ENCODE data around the gene YIPF1.

YIPF1 gene

DNA sequence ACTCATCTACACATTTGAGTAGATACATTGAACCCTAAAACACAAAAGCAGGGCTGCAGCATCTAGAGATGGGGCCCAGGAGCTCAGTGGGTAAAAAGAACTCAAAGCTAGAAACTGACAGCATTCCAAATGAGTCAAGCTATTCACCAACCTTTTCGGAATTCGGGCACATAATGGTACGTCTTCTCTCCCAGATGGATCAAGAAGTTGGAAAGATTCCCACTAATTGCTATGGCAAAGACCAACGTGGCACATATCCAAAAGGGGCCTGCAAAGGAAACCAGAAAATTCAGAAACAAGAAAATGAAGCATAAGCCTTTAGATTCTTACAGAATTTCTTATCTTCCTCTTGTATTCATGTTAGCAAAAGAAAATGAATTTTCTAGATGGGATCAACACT is 18.4 kb downstream of the YIPF1 start:
- Histone ChIP-seq H3K4me1 (ENCODE audit: control insufficient read depth in 1 of 2, insufficient read depth in 2 of 2, low read length in 2 of 2) (no peaks in the 10 kb centered on the region), H3K9me3 (ENCODE audit: control insufficient read depth in 1 of 2, low read length in 2 of 2) (no peaks in the 10 kb centered on the region), H3K27me3 (ENCODE audit: low read depth, low read length) (no peaks in the 10 kb centered on the region), H3K36me3 (ENCODE audit: control insufficient read depth in 1 of 2, insufficient read depth in 2 of 2, low read length in 2 of 2) (peaks cover 15 to 50% of the 10 kb centered on the region in 2 donors), H3K4me3 (ENCODE audit: low read depth in 1 of 2, low read length in 2 of 2) (no peak overlapping the region), H3K27ac (ENCODE audit: low read length) (no peak overlapping the region)

DNA sequence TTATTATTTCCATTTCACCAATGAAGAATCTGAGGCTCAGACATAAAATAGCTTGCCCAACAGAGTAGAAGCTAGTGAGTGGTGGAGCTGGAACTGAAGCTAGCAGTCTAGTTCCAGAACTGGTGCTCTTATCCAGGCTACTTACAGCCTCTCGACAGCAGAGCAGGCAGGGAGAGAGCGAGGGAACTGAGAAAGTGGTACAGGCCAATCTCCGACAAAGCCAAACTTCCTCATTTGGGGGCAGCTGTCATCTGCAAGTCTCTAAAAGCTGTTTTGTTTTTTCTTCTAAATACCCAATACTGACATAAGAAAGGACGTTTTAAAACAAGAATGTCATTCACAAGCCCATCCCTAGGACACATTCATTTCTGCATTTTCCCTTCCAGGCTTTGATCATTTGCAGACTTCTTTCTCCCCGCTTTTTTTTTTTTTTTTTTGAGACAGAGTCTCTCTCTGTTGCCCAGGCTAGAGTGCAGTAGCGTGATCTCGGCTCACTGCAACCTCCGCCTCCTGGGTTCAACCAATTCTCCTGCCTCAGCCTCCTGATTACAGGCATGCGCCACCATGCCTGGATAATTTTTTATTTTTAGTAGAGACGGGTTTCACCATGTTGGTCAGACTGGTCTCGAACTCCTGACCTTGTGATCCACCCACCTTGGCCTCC is 20.0 kb downstream of the YIPF1 start:
- Histone ChIP-seq H3K4me1 (ENCODE audit: control insufficient read depth in 1 of 2, insufficient read depth in 2 of 2, low read length in 2 of 2) (no peaks in the 10 kb centered on the region), H3K27me3 (ENCODE audit: low read depth, low read length) (no peaks in the 10 kb centered on the region), H3K9me3 (ENCODE audit: control insufficient read depth in 1 of 2, low read length in 2 of 2) (no peaks in the 10 kb centered on the region), H3K36me3 (ENCODE audit: control insufficient read depth in 1 of 2, insufficient read depth in 2 of 2, low read length in 2 of 2) (peaks cover 15 to 56% of the 10 kb centered on the region in 2 donors), H3K4me3 (ENCODE audit: low read depth in 1 of 2, low read length in 2 of 2) (no peak overlapping the region), H3K27ac (ENCODE audit: low read length) (no peak overlapping the region)

DNA sequence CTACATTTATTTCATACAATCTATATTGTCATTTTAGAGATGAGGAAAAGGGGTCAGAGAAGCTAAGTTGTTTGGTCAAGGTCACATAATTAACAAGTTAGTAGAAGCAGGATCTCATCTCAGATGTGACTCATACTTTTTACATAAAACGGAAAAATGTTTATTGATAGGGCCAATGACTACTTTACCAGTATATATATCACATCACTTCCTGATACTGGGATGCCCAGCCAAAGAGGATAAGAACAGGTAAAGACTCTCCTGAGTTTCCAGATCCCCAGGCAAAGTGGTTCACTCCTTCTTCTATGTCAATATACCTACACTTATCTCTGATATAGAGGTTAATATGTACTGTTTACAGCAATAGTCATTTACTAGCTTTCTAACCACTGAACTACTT is 21.0 kb downstream of the YIPF1 start:
- H3K4me3 ChIP-seq (ENCODE audit: low read depth in 1 of 2, low read length in 2 of 2), result no peak overlapping the region
- peaks cover 15 to 51% of the 10 kb centered on the region in 2 donors for H3K36me3 ChIP-seq (ENCODE audit: control insufficient read depth in 1 of 2, insufficient read depth in 2 of 2, low read length in 2 of 2)
- no peaks in the 10 kb centered on the region for H3K27me3 ChIP-seq (ENCODE audit: low read depth, low read length)
- no peaks in the 10 kb centered on the region for H3K9me3 ChIP-seq (ENCODE audit: control insufficient read depth in 1 of 2, low read length in 2 of 2)
- no peaks in the 10 kb centered on the region for H3K4me1 ChIP-seq (ENCODE audit: control insufficient read depth in 1 of 2, insufficient read depth in 2 of 2, low read length in 2 of 2)
- no peak overlapping the region for H3K27ac ChIP-seq (ENCODE audit: low read length)

DNA sequence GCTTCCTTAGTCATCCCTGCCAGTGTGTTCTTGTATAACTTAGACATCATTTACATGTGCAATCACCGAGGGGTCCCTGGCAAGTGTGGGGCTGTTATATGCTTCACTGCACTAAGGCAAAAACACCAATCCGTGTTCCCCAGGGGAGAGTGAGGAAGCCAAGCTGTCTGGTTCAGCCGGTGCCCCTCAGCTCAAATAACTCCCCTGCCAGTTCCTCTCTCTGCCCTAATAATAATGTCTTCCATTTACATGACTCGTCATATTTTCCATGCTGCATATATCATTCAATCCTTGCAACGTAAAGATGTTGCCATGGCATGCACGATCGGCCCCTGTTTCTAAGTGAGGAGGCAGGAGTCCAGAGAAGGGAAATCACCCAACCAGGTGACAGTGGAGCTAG is 27.1 kb downstream of the YIPF1 start:
- Histone ChIP-seq H3K36me3 (ENCODE audit: control insufficient read depth in 1 of 2, insufficient read depth in 2 of 2, low read length in 2 of 2) (peaks cover 28 to 49% of the 10 kb centered on the region in 2 donors), H3K4me1 (ENCODE audit: control insufficient read depth in 1 of 2, insufficient read depth in 2 of 2, low read length in 2 of 2) (no peaks in the 10 kb centered on the region), H3K4me3 (ENCODE audit: low read depth in 1 of 2, low read length in 2 of 2) (no peak overlapping the region), H3K27ac (ENCODE audit: low read length) (no peak overlapping the region), H3K9me3 (ENCODE audit: control insufficient read depth in 1 of 2, low read length in 2 of 2) (no peaks in the 10 kb centered on the region), H3K27me3 (ENCODE audit: low read depth, low read length) (no peaks in the 10 kb centered on the region)

DNA sequence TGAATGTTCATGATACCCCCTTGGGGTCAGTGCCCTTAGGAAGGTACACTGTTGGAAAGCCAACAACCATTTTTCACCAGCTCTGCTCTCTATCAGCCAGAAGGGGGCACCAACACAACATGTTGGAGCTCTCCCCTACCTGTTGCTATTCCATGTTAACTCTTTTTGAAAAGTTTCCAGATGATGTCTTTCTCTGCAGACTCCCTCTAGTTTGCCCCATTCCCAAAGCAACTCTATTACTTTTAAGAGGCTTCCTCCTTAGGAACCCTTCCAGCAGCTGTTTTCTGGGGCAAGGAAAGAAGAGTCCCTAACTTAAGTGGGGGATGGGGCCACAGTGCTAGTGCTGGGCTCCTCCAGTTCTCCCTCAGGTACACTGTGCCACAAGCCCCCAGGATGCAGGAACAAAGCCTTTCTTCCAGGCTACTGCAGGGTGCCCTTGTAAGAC is 28.6 kb downstream of the YIPF1 start:
- no peaks in the 10 kb centered on the region for H3K4me1 ChIP-seq (ENCODE audit: control insufficient read depth in 1 of 2, insufficient read depth in 2 of 2, low read length in 2 of 2)
- no peaks in the 10 kb centered on the region for H3K27me3 ChIP-seq (ENCODE audit: low read depth, low read length)
- H3K27ac ChIP-seq (ENCODE audit: low read length), result no peak overlapping the region
- H3K9me3 ChIP-seq (ENCODE audit: control insufficient read depth in 1 of 2, low read length in 2 of 2), result no peaks in the 10 kb centered on the region
- peaks cover 32 to 56% of the 10 kb centered on the region in 2 donors for H3K36me3 ChIP-seq (ENCODE audit: control insufficient read depth in 1 of 2, insufficient read depth in 2 of 2, low read length in 2 of 2)
- H3K4me3 ChIP-seq (ENCODE audit: low read depth in 1 of 2, low read length in 2 of 2), result no peak overlapping the region

DNA sequence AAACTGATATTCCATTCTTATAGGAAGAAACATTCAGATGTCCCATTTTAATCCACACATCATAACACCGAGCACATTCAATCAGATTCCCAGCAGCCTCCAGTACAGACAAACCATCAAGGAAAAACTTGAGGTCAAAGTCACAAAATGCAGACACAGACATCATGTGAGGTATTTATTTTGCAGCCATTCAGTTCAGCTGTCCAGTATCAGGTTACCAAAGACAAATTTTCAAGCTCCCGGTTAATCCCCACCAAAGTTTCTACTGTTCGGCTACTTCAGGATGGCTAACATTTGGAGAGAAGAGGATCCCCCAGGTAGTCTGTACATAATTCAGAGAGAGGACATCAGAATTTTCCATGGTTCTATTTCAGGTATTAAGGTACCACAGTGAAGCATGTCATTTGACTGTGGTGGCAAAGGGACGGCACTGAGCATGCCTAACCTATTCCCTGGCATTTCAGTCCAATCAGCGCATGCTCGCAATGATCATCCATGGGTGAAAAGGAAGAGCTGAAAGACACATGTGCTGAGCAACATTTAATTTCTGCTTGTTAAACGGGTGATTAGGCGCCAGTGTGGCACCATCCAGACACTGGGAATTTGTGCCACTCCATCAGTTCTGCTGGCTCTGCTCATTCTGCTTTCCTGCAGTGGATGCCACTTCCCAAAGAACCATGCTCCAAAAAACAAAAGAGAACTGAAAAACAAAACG is 37.9 kb downstream of the YIPF1 start:
- Histone ChIP-seq H3K36me3 (ENCODE audit: control insufficient read depth in 1 of 2, insufficient read depth in 2 of 2, low read length in 2 of 2) (peaks cover 39 to 42% of the 10 kb centered on the region in 2 donors), H3K27ac (ENCODE audit: low read length) (no peak overlapping the region), H3K9me3 (ENCODE audit: control insufficient read depth in 1 of 2, low read length in 2 of 2) (no peaks in the 10 kb centered on the region), H3K4me1 (ENCODE audit: control insufficient read depth in 1 of 2, insufficient read depth in 2 of 2, low read length in 2 of 2) (no peaks in the 10 kb centered on the region), H3K4me3 (ENCODE audit: low read depth in 1 of 2, low read length in 2 of 2) (no peak overlapping the region), H3K27me3 (ENCODE audit: low read depth, low read length) (no peaks in the 10 kb centered on the region)

DNA sequence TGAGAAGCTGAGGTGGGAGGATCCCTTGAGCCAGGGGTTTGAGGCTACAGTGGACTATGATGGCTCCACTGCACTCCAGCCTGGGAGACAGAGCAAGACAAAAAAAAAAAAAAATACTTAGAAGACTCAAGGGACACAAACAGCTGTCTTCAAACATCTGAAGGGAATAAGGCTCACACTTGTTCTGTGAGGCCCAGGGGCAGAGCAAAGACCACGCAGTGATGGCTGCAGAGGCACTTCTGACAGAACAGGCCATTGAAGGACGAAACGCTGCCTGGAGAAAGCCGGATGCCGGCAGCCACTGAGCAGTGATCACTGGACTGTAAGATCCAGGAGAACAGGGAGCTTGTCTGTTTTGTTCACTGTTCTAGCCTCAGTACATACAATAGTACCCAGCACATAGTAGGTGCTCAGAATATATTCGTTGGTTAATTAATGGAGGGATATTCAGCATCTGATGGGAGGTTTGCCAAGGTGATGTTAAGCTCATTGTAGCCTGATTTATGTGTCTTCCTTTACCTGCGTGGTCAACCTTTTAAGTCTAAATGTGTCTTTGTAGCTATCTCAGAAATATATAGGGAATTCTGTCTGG is 39.4 kb downstream of the YIPF1 start:
- Histone ChIP-seq H3K36me3 (ENCODE audit: control insufficient read depth in 1 of 2, insufficient read depth in 2 of 2, low read length in 2 of 2) (peaks cover 26 to 27% of the 10 kb centered on the region in 2 donors), H3K27ac (ENCODE audit: low read length) (no peak overlapping the region), H3K9me3 (ENCODE audit: control insufficient read depth in 1 of 2, low read length in 2 of 2) (no peaks in the 10 kb centered on the region)

DNA sequence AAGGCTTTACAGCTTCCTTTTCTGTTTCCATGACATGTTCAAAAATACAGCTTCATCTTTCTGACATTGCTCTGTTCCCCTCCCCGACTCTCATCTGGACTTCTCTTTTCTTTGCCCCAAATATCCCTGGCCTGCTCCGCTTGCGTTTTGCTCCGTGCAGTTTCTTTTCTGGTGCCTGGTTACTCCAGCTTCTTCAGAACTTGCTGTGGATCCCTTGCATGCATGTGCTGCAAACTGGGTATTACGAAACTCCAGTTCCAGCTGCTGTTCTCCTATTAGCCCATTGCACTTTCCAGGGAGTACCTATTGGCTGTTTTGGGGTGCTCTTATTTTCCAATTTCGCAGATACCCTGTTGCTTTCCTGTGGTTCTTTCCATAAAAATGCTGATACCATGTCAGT is 41.6 kb downstream of the YIPF1 start:
- H3K9me3 ChIP-seq (ENCODE audit: control insufficient read depth in 1 of 2, low read length in 2 of 2), result no peaks in the 10 kb centered on the region
- H3K27ac ChIP-seq (ENCODE audit: low read length), result no peak overlapping the region
- H3K4me3 ChIP-seq (ENCODE audit: low read depth in 1 of 2, low read length in 2 of 2), result no peak overlapping the region

More for the DNA sequence above, 39.4 kb downstream of the YIPF1 start:
- no peaks in the 10 kb centered on the region for H3K27me3 ChIP-seq (ENCODE audit: low read depth, low read length)
- H3K4me3 ChIP-seq (ENCODE audit: low read depth in 1 of 2, low read length in 2 of 2), result no peak overlapping the region
- H3K4me1 ChIP-seq (ENCODE audit: control insufficient read depth in 1 of 2, insufficient read depth in 2 of 2, low read length in 2 of 2), result no peaks in the 10 kb centered on the region

DNA sequence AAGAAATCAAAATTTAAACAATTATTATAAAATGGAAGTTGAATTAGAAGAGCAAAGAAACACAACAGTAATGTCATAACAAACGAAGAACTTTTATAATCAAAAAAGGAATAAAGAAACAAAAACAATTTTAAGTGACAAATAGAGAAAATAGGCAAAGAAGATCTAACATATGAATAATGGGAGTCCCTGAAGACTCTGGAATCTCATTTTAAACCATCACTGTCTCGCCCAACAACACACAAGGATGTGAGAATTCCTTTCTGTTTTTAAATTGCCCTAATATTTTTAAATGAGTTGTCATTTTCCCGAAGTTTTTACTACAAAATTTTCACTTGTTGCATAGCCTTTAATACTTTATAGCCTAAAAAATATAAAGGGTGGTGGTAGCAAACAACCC is 47.2 kb downstream of the YIPF1 start:
- H3K27me3 ChIP-seq (ENCODE audit: low read depth, low read length), result no peaks in the 10 kb centered on the region
- no peaks in the 10 kb centered on the region for H3K36me3 ChIP-seq (ENCODE audit: control insufficient read depth in 1 of 2, insufficient read depth in 2 of 2, low read length in 2 of 2)
- no peak overlapping the region for H3K4me3 ChIP-seq (ENCODE audit: low read depth in 1 of 2, low read length in 2 of 2)

More for the DNA sequence above, 41.6 kb downstream of the YIPF1 start:
- no peaks in the 10 kb centered on the region for H3K4me1 ChIP-seq (ENCODE audit: control insufficient read depth in 1 of 2, insufficient read depth in 2 of 2, low read length in 2 of 2)
- peaks cover 13 to 14% of the 10 kb centered on the region in 2 donors for H3K36me3 ChIP-seq (ENCODE audit: control insufficient read depth in 1 of 2, insufficient read depth in 2 of 2, low read length in 2 of 2)
- H3K27me3 ChIP-seq (ENCODE audit: low read depth, low read length), result no peaks in the 10 kb centered on the region

DNA sequence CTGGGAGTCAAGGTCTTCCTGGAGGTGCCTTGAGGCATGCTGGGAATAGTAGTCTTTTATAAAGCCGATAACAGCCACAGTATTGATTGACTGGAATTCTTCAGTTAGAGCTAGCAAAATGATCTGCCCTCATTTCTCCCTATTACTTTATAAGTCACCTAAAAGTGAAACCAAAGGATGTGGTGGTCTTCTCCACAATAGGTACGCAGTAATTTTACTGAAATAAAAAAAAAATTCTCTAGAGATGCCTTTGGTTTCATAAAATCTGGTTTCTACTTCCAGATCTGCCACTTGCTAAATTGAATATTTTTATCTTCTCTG is 51.0 kb downstream of the YIPF1 start:
- peak overlapping the region; percentile 88 to 99 for H3K4me3 ChIP-seq (ENCODE audit: low read depth in 1 of 2, low read length in 2 of 2)
- no peaks in the 10 kb centered on the region for H3K4me1 ChIP-seq (ENCODE audit: control insufficient read depth in 1 of 2, insufficient read depth in 2 of 2, low read length in 2 of 2)
- no peaks in the 10 kb centered on the region for H3K36me3 ChIP-seq (ENCODE audit: control insufficient read depth in 1 of 2, insufficient read depth in 2 of 2, low read length in 2 of 2)
- no peaks in the 10 kb centered on the region for H3K27me3 ChIP-seq (ENCODE audit: low read depth, low read length)
- peak overlapping the region; percentile 92 for H3K27ac ChIP-seq (ENCODE audit: low read length)
- peaks cover 0 to 2% of the 10 kb centered on the region in 2 donors for H3K9me3 ChIP-seq (ENCODE audit: control insufficient read depth in 1 of 2, low read length in 2 of 2)

More for the DNA sequence above, 47.2 kb downstream of the YIPF1 start:
- peaks cover 0 to 2% of the 10 kb centered on the region in 2 donors for H3K9me3 ChIP-seq (ENCODE audit: control insufficient read depth in 1 of 2, low read length in 2 of 2)
- H3K27ac ChIP-seq (ENCODE audit: low read length), result no peak overlapping the region
- no peaks in the 10 kb centered on the region for H3K4me1 ChIP-seq (ENCODE audit: control insufficient read depth in 1 of 2, insufficient read depth in 2 of 2, low read length in 2 of 2)

DNA sequence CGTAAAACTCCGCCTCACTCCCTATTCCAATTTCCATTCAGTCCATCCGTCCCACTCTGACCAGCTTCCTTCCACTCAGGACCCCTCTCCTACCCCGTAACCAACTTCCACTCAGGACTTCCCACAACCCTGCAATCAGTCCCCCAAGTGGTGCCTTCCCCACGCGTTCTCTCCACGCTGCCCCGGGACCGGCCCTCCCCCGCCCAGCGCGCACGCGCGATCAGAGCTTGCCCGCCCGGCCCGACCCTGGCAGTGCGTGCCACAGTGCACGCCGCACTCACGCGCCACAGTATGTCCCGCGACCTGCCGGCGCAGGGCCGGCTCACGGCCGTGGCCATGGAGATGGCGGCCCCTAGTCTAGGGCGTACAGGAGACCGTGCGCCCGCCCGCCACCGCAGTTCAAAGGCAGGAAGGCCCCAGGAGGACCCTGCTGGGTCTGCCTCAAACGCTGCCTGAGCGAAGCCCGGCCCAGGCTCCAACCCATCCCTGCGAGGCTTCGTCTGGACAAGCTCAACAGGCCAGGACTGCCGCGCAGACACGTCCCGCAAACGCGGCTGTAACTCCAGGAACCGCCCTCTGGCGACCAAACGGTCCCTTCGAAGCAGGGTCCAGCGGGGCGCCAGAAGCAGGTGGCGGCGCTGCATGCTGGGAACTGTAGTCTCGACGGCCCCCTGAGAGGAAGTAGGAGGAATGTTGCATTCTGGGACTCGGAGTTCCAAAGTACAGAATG is 51.5 kb downstream of the YIPF1 start, which contains the start of gene NDC1:
Gene NDC1, minus strand, starts transcription at position 373 of the 730 bp plus-strand sequence. Its CDS starts 35 bp downstream, at position 338.
- H3K4me3 ChIP-seq (ENCODE audit: low read depth in 1 of 2, low read length in 2 of 2), result peak within 1 kb of the TSS; percentile 88 to 99

More for the DNA sequence above, 51.5 kb downstream of the YIPF1 start, which contains the start of gene NDC1:
- no peaks in the 10 kb centered on the region for H3K36me3 ChIP-seq (ENCODE audit: control insufficient read depth in 1 of 2, insufficient read depth in 2 of 2, low read length in 2 of 2)
- peaks cover 0 to 2% of the 10 kb centered on the region in 2 donors for H3K9me3 ChIP-seq (ENCODE audit: control insufficient read depth in 1 of 2, low read length in 2 of 2)
- H3K27ac ChIP-seq (ENCODE audit: low read length), result peak within 1 kb of the TSS; percentile 92
- no peaks in the 10 kb centered on the region for H3K4me1 ChIP-seq (ENCODE audit: control insufficient read depth in 1 of 2, insufficient read depth in 2 of 2, low read length in 2 of 2)
- no peaks in the 10 kb centered on the region for H3K27me3 ChIP-seq (ENCODE audit: low read depth, low read length)
